Measurements from ENCODE around the gene BMX.

- TF ChIP-seq EZH2phosphoT487 (IDR thresholded peaks at IDR 0.05; ENCODE audit: insufficient read depth, low read depth) (no peak), EZH2 (IDR thresholded peaks at IDR 0.05; ENCODE audit: insufficient read depth, poor library complexity, severe bottlenecking) (no peak)
Observed at GRCh38 chrX:15549189-15550012, 48.8 kb downstream of the BMX start.

Data from GM23248 (cell line).